HepG2 (cell line): ENCODE measurements around the gene CLCA2. TPM values are rescaled to one million over a fixed set of nuclear protein-coding genes. Genes with fewer than 3 reads are reported as not detected.

ENCODE experiments used
- ATAC-seq: fragments of 200-7000 bp; cut with Tn5 transposase; 3 replicates; pipeline ENCODE4 v1.9.1; 2020; ENCODE audit warnings: mild to moderate bottlenecking, moderate library complexity
- BruUV-seq: library from RNA; stranded (reverse); fragments of 400-500 nt; replicated peaks from 2 replicates; lab custom pipeline; 2021; lab: Mats Ljungman, UMichigan
- CTCF ChIA-PET: fragments of 300-600 bp; formaldehyde crosslinking; extraction: SDS; loops from one replicate; lab custom pipeline; 2021; ENCODE audit warnings: low total read pairs, inconsistent platforms, low intra/inter-chr PET ratio; lab: Yijun Ruan, JAX
- POLR2A ChIA-PET: fragments of 350-600 bp; sonication (Branson Sonifier 250); formaldehyde crosslinking; loops from one replicate; lab custom pipeline; 2020; ENCODE audit warnings: antibody characterized with exemption, inconsistent platforms; lab: Yijun Ruan, JAX
- DNase-seq: peaks from one replicate; pipeline ENCODE4 v3.0.0-alpha.2; 2015; ENCODE audit warnings: low spot score
- FAIRE-seq: peaks from 3 replicates; lab custom pipeline; 2011; peaks lifted over from hg19 to GRCh38; lab: Jason Lieb, UNC
- H2AFZ ChIP-seq: one replicate; pipeline ENCODE4 v1.6.1; 2011; ENCODE audit warnings: low read length, inconsistent platforms
- H3K27ac ChIP-seq: fragments of 300-600 bp; 3 replicates; pipeline ENCODE4 v1.8.0; 2011; ENCODE audit warnings: mixed run types, mild to moderate bottlenecking, mixed read lengths, low read length, inconsistent platforms; ENCODE audit not compliant: insufficient read depth; ENCODE audit errors: extremely low read length
- H3K27me3 ChIP-seq, 2 experiments: fragments of 200-600 bp in 1 of 2; 2 replicates in 1 of 2; 3 replicates in 1 of 2; pipeline versions ENCODE4 v1.6.0 to v1.8.0; 2011; ENCODE audit warnings: low read length in 2 of 2, mild to moderate bottlenecking in 2 of 2, moderate library complexity in 2 of 2, inconsistent platforms in 1 of 2; ENCODE audit not compliant: insufficient read depth in 2 of 2, control insufficient read depth in 1 of 2
- H3K36me3 ChIP-seq, 2 experiments: fragments of 200-600 bp in 1 of 2; replicated peaks in 1 of 2; 2 replicates in 1 of 2; 3 replicates in 1 of 2; pipeline versions ENCODE4 v1.5.1 to v1.8.0; 2011; ENCODE audit warnings: low read length in 2 of 2, inconsistent platforms in 1 of 2; ENCODE audit not compliant: insufficient read depth in 2 of 2, control insufficient read depth in 1 of 2
- H3K4me1 ChIP-seq: 2 replicates; pipeline ENCODE4 v1.5.1; 2012; ENCODE audit warnings: low read length, inconsistent platforms; ENCODE audit not compliant: insufficient read depth
- H3K4me2 ChIP-seq: 2 replicates; pipeline ENCODE4 v1.6.0; 2011; ENCODE audit warnings: low read depth, low read length, inconsistent platforms
- H3K4me3 ChIP-seq, 3 experiments: fragments of 200-600 bp in 1 of 3; sonication (generic), shearing (Covaris generic) in 1 of 3; replicated peaks in 1 of 3; 2 replicates each; pipeline ENCODE4 v1.5.1; 2011 to 2016; ENCODE audit warnings: low read length in 3 of 3, inconsistent platforms in 2 of 3, low read depth in 2 of 3, mild to moderate bottlenecking in 2 of 3, control low read depth in 1 of 3, mixed read lengths in 1 of 3; ENCODE audit not compliant: insufficient read depth in 1 of 3
- H3K79me2 ChIP-seq: one replicate; pipeline ENCODE4 v1.6.1; 2011; ENCODE audit warnings: low read length, inconsistent platforms; ENCODE audit not compliant: insufficient read depth
- H3K9ac ChIP-seq: 2 replicates; pipeline ENCODE4 v1.6.0; 2011; ENCODE audit warnings: mild to moderate bottlenecking, low read depth, low read length, inconsistent platforms; ENCODE audit not compliant: insufficient read depth
- H3K9me3 ChIP-seq: 2 replicates; pipeline ENCODE4 v1.5.1; 2012; ENCODE audit warnings: mild to moderate bottlenecking, low read length
- H4K20me1 ChIP-seq: 2 replicates; pipeline ENCODE4 v1.6.0; 2011; ENCODE audit warnings: inconsistent platforms, mild to moderate bottlenecking, low read length, moderate library complexity; ENCODE audit not compliant: insufficient read depth
- HMGXB4 ChIP-seq, 2 experiments: sonication (generic) in 1 of 2; formaldehyde crosslinking in 1 of 2; IDR thresholded peaks; 2 replicates each; pipeline versions ENCODE4 v1.4.0 to v1.6.1; 2018 to 2020; ENCODE audit warnings: missing genetic modification reagents in 2 of 2, borderline replicate concordance in 1 of 2, low read depth in 1 of 2, mild to moderate bottlenecking in 1 of 2, missing biosample characterization in 1 of 2
- KLF15 ChIP-seq: sonication (generic); formaldehyde crosslinking; IDR thresholded peaks from 2 replicates; pipeline ENCODE4 v1.8.1; 2023; ENCODE audit warnings: borderline replicate concordance, mild to moderate bottlenecking, inconsistent platforms, missing genetic modification reagents, mixed read lengths
- KLF16 ChIP-seq, 2 experiments: sonication (generic) in 1 of 2; formaldehyde crosslinking in 1 of 2; IDR thresholded peaks; 2 replicates each; pipeline versions ENCODE4 v1.6.1 to v1.8.0; 2016 to 2023; ENCODE audit warnings: missing genetic modification reagents in 2 of 2, missing compliant biosample characterization in 1 of 2
- NFE2 ChIP-seq: sonication (generic); formaldehyde crosslinking; IDR thresholded peaks from 2 replicates; pipeline ENCODE4 v1.4.0; 2020; ENCODE audit warnings: missing genetic modification reagents
- TEAD3 ChIP-seq: optimal IDR thresholded peaks from 2 replicates; pipeline ENCODE3; 2016; ENCODE audit warnings: borderline replicate concordance
- ZMYM2 ChIP-seq: sonication (generic); formaldehyde crosslinking; IDR thresholded peaks from 2 replicates; pipeline ENCODE4 v1.8.0; 2022; ENCODE audit warnings: mild to moderate bottlenecking, missing genetic modification reagents
- WGBS: methylation state at CpG from one replicate; pipeline ENCODE4 v1.1.6; 2017; ENCODE audit warnings: low lambda C conversion rate; 5-methylcytosine and 5-hydroxymethylcytosine counted together
- in situ Hi-C: cut with HindIII; loops from 2 replicates; pipeline ENCODE4 v1.10.0; 2017; ENCODE audit warnings: low pct_unique_long_range_greater_than_20kb; ENCODE audit not compliant: extremely low pct_ligation_motif_present
- intact Hi-C: fragments of 100-400 bp; cut with micrococcal nuclease; formaldehyde crosslinking; loops from one replicate; pipeline ENCODE4 v1.10.0; 2022; ENCODE audit not compliant: unreplicated experiment
- polyA plus RNA-seq, 8 experiments: library from polyadenylated mRNA; depleted of rRNA in 3 of 8; stranded (reverse) in 7 of 8; unstranded in 1 of 8; fragments of >200 nt; fragmentation: Illumina TruSeq in 4 of 8; extraction: Trizol in 4 of 8; gene quantifications; 2 replicates each; pipeline versions ENCODE4 v1.2.1 to v1.2.3, GENCODE V29; 2011 to 2016; ENCODE audit warnings: low read depth in 4 of 8, missing spikeins in 1 of 8, mixed read lengths in 1 of 8; ENCODE audit not compliant: insufficient read depth in 1 of 8
- total RNA-seq, 5 experiments: library from RNA; depleted of rRNA; stranded (reverse); fragments of >200 nt; fragmentation: Illumina TruSeq; extraction: Trizol; gene quantifications; 2 replicates each; pipeline ENCODE4 v1.2.3, GENCODE V29; 2016; ENCODE audit warnings: low read depth in 1 of 5

Gene CLCA2
- total and polyA plus RNA-seq, 2 of the 13 experiments (the other 11 are each of a cell fraction or from before 2014, with no cell fraction given) = not detected

DNA sequence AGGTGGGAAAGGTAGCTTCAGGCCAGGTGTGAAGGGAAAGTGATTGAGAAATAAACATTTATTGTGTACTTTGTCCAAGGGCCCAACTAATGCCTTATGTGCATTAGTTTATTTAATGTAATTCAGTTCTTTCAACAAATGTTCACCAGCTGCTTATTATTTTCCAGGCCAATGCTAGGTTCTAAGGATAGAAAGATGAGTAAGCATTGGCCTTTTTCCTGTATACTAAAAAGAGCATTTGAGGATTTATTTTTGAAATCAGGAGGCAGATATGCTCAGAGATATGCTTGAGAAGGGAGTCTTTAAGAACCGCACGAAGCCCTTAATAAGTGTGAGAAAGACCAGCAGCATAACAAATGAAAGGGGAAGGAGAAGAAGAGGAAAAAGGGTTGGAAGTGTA is 76.7 kb downstream of the CLCA2 start:
- Histone ChIP-seq H4K20me1 (no peaks in the 10 kb centered on the region), H3K9me3 (no peaks in the 10 kb centered on the region), H3K79me2 (no peaks in the 10 kb centered on the region), H3K4me1 (0 out of 2 replicates have a peak, but pooled peaks cover 6% of the 10 kb centered on the region), H3K4me2 (no peak overlapping the region), H3K9ac (no peak overlapping the region), H3K36me3 (no peaks in the 10 kb centered on the region), H2AFZ (no peak overlapping the region)
- CTCF ChIA-PET = interaction anchor here (1.1 to 3.3 kb wide), 10 partner anchors 9 to 241 kb away, joined by 3 to 18 read pairs (median 5); no protein-coding TSS in a partner anchor
- BruUV-seq = no TSS peak
- no peak for DNase-seq
- intact Hi-C loops = loop anchor here (5.0 to 10.0 kb wide), 2 partner anchors 187 to 464 kb away; no protein-coding TSS in a partner anchor
- POLR2A ChIA-PET = no interaction called here
- 80% methylated on average over 2 of the region's 2 CpGs for WGBS
- TF ChIP-seq HMGXB4 (CRISPR knock-in tag; IDR thresholded peaks at IDR 0.05; ENCODE audit: borderline replicate concordance in 1 of 2, low read depth in 1 of 2) = no peak
- no peak for TF ChIP-seq ZMYM2 (CRISPR knock-in tag)
- no peak for TF ChIP-seq NFE2 (CRISPR knock-in tag)
- TF ChIP-seq KLF15 (CRISPR knock-in tag) = no peak
- TF ChIP-seq TEAD3 (CRISPR knock-in tag) = no peak
- TF ChIP-seq KLF16 (CRISPR knock-in tag; IDR thresholded peaks at IDR 0.05) = no peak
- TF ChIP-seq, all 625 proteins: peak for 0
- ATAC-seq = no peak
- in situ Hi-C loops = loop anchor here (10.0 to 25.0 kb wide), 2 partner anchors 116 to 187 kb away; no protein-coding TSS in a partner anchor
- H3K27ac ChIP-seq = no peak overlapping the region
- no peak overlapping the region for H3K4me3 ChIP-seq
- H3K27me3 ChIP-seq = peaks cover 5 to 34% of the 10 kb centered on the region in 2 experiments; a peak in 4 of 5 replicates
- no peak for FAIRE-seq
